Measurements from ENCODE around the gene MEX3B.

MEX3B gene

GRCh38 chr15:82012908-82013307, 32.9 kb downstream of the MEX3B start:
- TF ChIP-seq GATA2 (IDR thresholded peaks at IDR 0.05; ENCODE audit: low read depth, low read length) = no peak

GRCh38 chr15:82005239-82005638, 40.6 kb downstream of the MEX3B start:
- no peak for TF ChIP-seq GATA2 (IDR thresholded peaks at IDR 0.05; ENCODE audit: low read depth, low read length)
- no peak for TF ChIP-seq GATA3 (IDR thresholded peaks at IDR 0.05; ENCODE audit: low read depth, low read length)

- TF ChIP-seq GATA2 (IDR thresholded peaks at IDR 0.05; ENCODE audit: low read depth, low read length) (no peak), GATA3 (IDR thresholded peaks at IDR 0.05; ENCODE audit: low read depth, low read length) (no peak)
These were observed 41.9 kb downstream of the MEX3B start for GRCh38 chr15:82003916-82004315.

GRCh38 chr15:81992523-81992922, 53.3 kb downstream of the MEX3B start:
- TF ChIP-seq GATA2 (IDR thresholded peaks at IDR 0.05; ENCODE audit: low read depth, low read length) = no peak
- no peak for TF ChIP-seq GATA3 (IDR thresholded peaks at IDR 0.05; ENCODE audit: low read depth, low read length)

Measured in SH-SY5Y (cell line).